Heart left ventricle (tissue), 13 donors: ENCODE results near the gene MBD3L2.

Experiments used
- POLR2A ChIP-seq, 2 donors: fragments of 450-650 bp; IDR thresholded peaks; one replicate each; pipeline ENCODE4 v1.6.1; 2017; ENCODE audit warnings: antibody characterized with exemption in 2 of 2, mild to moderate bottlenecking in 2 of 2, moderate library complexity in 2 of 2
- TF ChIP-seq, protein P1 (sequence below), 12 donors: fragments of 200-600 bp; sonication (generic) in 4 of 12; IDR thresholded peaks; one replicate each; pipeline versions ENCODE4 v1.5.0 to v1.8.0; 2018 to 2022; ENCODE audit warnings: antibody characterized with exemption in 12 of 12, mild to moderate bottlenecking in 5 of 12
- donor health status: ischemic (EF 13 %, LVEDD 7.1; RV severe dilation, severe dysfunction).
- donor health status: DM: no; HTN: yes; CAD: no.
- donor health status: DM: no; HTN: no; CAD: no.
- donor health status: ischemic (EF 25% LVEDD 6.9; RV normal size, moderate dysfunction).
- donor health status: ischemic (EF 25% LVEDD 5.7; RV mildly dilated, moderate dysfunction).
- donor health status: ischemic (EF 35%, LVEDD 5.7; RV mildly dilated, moderate dysfunction).
- donor health status: nonischemic (EF 11% LVEDD 7.7; RV severe dilation, severe dysfunction).
- donor health status: DM: yes; HTN: yes; CAD: no.
- donor health status: PGD.
- donor health status: ischemic (EF 29% LVEDD 5.4; RV normal size, mild dysfunction).
- donor health status: nonischemic (EF 23%, LVEDD 6.1; RV moderate dilation, normal function).

DNA sequence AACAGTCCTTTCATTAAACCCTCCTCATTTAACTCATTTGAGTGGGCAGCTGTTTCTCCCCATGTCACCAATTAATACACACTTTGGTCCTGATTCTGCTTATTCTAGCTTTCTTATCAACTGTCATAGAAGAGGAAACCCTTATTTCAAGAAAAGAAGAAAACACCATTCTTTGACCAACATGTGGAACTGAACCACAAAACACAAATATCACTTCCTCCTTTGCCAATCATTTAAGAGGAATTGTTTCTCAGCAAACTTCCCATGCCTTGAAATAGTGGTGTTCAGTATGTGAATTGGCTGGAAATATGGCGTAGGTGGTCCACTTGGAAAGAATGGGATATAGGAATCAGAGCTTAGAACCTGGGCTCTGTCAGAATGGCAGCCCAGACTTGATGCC is 48.3 kb upstream of the MBD3L2 start:
- TF ChIP-seq, protein P1, sequence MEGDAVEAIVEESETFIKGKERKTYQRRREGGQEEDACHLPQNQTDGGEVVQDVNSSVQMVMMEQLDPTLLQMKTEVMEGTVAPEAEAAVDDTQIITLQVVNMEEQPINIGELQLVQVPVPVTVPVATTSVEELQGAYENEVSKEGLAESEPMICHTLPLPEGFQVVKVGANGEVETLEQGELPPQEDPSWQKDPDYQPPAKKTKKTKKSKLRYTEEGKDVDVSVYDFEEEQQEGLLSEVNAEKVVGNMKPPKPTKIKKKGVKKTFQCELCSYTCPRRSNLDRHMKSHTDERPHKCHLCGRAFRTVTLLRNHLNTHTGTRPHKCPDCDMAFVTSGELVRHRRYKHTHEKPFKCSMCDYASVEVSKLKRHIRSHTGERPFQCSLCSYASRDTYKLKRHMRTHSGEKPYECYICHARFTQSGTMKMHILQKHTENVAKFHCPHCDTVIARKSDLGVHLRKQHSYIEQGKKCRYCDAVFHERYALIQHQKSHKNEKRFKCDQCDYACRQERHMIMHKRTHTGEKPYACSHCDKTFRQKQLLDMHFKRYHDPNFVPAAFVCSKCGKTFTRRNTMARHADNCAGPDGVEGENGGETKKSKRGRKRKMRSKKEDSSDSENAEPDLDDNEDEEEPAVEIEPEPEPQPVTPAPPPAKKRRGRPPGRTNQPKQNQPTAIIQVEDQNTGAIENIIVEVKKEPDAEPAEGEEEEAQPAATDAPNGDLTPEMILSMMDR (IDR thresholded peaks at IDR 0.05), result no peak
- TF ChIP-seq POLR2A (IDR thresholded peaks at IDR 0.05), result no peak
